GM19043 (cell line): ENCODE results near the gene RPL22L1.
"Not testable (repeated sequence)": the region's sequence is repeated elsewhere in the genome, so short reads cannot be mapped to it uniquely, and the experiment has no call there.

Experiments
- ATAC-seq: cut with Tn5 transposase; IDR thresholded peaks from one replicate; pipeline ENCODE4 v1.9.1; 2021; ENCODE audit warnings: low read depth; ENCODE audit not compliant: unreplicated experiment

The RPL22L1 gene

DNA sequence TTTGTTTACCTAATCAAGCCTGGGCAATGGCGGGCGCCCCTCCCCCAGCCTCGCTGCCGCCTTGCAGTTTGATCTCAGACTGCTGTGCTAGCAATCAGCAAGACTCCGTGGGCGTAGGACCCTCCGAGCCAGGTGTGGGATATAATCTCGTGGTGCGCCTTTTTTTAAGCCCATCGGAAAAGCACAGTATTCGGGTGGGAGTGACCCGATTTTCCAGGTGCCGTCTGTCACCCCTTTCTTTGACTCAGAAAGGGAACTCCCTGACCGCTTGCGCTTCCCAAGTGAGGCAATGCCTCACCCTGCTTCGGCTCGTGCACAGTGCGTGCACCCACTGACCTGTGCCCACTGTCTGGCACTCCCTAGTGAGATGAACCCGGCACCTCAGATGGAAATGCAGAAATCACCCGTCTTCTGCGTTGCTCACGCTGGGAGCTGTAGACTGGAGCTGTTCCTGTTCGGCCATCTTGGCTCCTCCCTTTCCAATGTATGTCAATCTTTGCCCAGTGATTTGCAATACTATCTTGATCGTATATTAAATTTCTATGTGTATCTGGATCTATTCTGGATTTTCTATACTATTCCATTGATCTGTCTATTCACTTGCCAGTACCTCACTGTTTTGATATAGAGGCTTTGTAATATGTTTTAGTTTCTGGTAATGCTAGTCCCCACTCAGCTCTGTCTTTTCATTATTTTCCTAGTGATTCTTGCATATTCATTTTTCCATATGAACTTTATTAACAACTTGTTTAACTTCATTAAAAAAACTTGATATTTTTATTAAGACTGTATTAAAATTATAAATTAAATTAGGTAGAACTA, 14.3 kb upstream of the RPL22L1 start:
- not testable (repeated sequence) for ATAC-seq

DNA sequence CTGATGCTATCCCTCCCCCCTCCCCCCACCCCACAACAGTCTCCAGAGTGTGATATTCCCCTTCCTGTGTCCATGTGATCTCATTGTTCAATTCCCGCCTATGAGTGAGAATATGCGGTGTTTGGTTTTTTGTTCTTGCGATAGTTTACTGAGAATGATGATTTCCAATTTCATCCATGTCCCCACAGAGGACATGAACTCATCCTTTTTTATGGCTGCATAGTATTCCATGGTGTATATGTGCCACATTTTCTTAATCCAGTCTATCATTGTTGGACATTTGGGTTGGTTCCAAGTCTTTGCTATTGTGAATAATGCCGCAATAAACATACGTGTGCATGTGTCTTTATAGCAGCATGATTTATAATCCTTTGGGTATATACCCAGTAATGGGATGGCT, 8.7 kb upstream of the RPL22L1 start:
- not testable (repeated sequence) for ATAC-seq

DNA sequence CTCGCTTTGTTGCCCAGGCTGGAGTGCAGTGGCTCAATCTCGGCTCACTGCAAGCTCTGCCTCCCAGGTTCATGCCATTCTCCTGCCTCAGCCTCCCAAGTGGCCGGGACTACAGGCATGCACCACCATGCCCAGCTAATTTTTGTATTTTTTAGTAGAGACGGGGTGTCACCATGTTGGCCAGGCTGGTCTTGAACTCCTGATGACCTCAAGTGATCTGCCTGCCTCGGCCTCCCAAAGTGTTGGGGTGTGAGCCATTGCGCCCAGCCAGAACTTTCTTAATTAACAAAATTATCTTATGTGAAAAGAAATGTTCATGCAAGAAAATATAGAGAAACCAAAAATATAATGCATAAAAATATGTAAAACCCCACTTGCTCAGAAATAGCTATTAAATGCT, 7.3 kb upstream of the RPL22L1 start:
- ATAC-seq, result not testable (repeated sequence)

DNA sequence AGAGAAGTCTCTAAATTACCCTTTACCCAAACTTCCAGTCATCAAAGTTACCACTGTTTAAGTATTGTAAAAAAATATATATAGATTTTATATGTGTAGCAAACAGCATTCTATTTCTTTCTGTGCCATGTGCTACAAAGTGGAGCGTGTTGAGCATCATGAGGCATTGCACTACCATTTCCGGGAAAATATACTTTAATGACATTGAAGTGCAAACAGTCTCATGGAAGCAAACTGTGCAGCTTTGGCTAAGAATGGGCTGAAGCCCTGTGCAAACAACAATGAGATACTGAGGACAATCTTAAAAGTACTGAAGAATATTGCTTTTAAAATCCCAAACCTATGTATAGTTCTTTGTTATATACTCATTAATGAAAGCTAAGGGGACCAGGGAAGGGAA, 6.5 kb upstream of the RPL22L1 start:
- ATAC-seq, result no peak

DNA sequence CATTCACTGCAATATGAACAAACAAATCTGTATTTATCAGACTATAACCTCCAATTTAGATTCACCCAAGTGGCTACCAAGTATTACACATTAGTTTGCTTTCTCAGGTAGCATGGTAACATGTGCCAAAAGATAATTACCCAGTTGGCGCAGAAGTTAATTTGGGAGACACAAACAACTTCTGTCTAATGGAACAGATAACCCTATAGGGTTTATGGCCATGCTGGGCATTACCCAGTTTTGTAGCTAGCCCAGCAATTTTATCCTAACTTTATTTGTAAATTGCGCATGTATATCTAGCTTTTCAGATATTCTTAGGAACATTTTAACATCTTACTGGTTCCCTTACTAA, 780 bp downstream of the RPL22L1 start:
- no peak for ATAC-seq

DNA sequence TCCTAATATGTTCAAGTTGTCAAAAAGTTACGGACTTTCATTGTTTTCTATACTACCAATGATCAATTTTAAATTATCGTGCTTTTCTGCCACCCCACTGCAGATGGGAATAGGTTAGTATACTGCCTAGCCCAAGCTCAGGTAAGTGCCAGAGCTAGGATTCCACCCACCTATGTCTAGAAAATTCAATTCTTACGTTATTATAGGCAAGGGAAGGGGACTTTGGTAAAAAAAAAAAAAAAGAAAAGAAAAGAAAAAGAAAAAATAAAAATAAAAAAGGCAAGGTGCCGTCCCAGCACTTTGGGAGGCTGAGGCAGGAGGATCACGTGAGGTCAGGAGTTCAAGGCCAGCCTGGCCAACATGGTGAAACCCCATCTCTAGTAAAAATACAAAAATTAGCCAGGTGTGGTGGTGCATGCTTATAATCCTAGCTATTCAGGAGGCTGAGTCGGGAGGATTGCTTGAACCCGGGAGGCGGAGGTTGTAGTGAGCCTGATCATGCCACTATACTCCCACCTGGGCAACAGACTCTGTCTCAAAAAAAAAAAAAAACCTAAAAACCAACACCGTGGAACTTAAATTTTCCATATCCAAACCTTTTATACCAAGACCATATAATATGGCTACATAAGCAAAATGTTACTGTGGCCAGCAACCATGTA, 1.3 kb downstream of the RPL22L1 start:
- ATAC-seq, result no peak

DNA sequence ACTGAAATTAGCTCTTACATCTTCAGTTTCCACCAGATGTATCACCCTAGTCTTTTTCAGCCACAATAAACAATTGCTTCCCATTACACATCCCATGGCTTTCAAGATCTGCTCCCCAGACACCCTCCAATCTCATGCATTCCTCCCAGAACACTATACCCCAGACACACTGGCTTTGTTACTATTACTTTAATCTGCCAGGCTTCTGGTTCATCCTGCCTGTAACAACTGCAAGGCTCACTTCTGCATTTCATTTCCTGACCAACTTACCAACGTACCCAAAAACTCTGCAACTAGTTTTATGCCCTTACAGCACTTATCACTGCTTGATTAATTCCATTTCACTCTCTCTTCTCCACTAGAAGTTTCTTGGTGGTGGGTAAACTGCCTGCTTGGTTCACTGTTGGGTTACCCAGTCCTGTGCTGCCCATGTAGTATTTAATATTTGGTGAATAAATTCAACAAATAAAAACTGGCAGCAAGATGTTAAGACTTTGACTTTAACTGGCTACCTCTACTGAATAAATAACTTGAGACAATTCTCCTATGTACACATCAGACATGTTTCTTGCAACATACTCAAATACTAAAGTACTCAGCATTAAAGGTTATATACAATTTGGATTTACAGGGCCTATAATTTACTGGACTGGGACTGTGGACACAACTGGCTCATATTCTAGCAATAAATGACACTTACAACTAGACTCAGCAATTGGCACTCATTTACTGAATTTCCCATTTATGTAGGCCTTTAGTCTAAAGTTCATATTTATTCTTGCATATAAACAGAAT, 2.7 kb downstream of the RPL22L1 start:
- peak; percentile 20 for ATAC-seq

DNA sequence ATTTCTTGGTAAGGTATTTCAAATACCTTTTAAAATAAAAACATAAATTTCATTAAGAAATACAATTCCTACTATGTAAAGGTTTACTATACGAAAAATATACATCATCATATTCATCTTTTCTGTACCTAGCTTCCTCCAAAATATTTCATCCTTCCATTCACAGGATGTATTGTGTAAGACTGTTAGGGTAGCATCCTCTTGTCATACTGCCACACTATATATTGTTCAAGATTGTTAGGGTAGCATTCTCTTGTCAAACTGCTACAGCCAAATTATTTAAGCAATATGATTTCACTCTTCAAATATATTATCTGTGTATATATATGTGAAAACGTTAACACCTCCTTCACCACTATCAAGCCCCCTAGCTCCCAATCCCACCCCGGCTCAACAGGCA, 3.5 kb downstream of the RPL22L1 start:
- ATAC-seq, result no peak

DNA sequence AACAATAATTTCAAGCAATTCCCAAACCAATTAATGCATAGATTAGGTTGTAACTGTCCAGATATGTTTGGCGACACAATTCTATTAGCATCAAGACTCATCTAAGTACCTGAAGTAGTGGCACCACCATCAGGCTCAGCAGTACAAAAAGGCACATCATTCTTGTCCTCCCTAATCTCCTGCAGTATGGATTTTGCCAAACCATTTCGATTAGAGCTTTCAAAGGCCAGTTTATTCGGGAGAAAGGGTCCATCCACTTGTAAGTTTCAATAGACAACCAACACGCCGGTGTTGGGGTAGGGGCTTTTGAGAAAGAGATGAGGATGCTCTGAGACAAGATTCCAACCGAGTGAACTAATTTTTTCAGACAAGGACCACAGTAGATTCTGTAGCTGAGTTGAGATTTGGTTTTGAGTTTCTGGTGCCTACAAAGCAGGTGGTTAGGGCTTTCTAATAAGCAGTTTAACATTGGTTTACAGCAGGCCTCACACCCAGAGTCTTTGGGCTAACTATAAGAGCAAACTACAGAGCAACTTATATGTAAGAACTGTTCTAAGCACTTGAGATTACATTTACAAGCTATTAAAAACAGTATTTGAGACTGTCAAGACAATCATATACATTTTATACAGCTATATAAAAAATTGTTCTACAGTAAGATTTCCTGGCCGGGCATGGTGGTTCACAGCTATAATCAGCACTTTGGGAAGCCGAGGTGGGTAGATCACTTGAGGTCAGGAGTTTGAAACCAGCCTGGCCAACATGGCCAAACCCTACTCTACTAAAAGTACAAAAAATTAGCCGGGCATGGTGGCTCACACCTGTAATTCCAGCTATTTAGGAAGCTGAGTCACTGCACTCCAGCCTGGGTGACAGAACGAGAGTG, 4.5 kb downstream of the RPL22L1 start:
- no peak for ATAC-seq

DNA sequence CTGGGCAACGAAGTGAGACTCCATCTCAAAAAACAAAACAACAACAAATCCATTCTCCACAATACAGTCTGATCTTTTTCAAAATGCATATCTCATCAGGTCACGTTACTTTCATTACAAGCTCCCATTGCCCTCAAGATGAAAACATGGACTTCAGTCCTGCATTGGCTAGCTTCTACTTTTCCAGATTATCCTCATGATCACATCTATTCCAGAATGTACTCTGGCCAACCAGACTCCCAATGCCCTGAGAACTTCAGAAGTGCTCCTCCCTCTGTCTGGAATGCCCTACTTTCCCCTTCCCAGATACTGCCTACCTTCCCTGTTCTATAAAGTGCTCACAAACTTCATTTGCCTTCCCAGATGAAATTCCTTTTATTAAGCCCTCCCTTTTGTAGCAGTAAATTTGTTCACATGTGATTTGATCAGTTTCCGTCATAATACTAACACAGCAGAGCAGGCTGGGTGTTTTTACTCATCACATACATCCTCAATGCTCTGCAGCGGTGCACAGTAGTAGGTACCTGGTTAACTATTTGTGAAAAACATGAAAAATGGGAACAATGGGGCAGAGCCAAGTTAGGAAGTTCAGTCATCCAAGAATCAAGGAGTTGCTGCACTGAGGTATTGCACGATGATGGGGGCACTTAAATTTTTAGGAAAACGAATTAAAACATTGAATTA, 5.3 kb downstream of the RPL22L1 start:
- no peak for ATAC-seq

DNA sequence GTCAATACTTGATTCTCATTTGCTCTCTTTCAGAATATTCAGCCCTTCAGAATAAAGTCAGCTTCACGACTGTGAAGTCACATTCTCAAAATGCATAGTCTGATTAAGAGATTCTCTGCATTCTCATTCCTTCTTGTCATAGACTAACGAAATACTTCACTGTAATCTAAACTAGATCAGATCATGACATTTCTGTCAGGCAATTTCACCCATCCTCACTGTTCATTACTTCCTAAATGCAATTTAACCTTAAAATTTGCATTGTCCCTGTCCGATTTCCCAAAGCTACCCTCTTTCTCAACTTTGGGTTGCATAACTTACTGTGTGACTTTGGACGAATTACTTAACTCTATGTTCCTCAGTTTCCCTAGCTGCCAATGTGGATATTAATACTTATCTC, 6.2 kb downstream of the RPL22L1 start:
- no peak for ATAC-seq

DNA sequence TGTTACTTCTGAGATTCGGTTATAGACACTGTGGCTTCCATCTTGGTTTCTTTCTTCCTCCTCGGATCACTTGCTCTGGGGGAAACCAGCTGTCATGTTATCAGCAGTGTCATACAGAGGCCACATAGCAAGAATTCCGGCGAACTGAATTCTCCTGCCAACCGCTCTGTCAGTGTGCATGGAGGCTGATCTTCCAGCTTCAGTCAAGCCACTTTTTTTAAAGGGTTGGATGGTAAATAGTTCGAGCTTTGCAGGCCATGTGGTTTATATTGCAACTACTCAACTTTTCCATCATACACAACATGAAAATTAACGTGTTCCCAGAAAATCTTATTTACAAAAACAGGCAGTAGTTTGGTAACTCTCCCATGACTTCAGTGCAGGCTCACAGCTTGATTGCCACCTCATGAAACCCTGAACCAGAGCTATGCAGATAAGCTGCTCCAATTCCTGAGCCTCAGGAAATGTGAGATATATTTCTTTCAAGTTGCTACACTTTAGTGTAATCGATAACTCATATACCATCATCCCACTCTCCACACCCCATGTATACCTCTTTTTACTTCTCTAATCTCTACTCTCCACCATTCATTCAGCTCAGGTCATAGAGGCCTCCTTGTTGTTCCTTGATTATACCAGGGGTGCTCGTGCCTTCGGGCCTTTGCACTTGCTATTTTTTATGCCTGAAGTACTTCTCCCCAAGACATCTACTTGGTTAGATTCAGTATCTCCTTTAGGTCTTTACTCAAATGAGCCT, 7.2 kb downstream of the RPL22L1 start:
- no peak for ATAC-seq

DNA sequence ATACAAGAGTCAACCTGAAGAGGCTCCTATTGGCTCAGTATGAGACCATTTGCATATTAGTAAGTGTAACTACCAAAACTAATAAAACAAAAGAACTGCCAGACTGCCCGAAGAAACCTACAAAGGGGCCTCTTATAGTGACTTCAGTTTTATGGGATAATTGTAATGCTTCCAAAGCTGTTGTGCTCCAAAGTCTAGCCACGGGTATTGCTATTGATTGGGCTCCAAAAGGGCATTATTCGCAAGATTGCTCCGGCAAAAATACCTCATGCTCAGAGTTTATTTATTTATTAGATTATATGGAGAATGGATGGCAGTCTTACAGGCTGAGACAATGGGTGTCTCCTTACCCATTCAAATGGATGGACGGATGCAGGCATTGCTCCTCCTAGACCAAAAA, 11.4 kb downstream of the RPL22L1 start:
- no peak for ATAC-seq

DNA sequence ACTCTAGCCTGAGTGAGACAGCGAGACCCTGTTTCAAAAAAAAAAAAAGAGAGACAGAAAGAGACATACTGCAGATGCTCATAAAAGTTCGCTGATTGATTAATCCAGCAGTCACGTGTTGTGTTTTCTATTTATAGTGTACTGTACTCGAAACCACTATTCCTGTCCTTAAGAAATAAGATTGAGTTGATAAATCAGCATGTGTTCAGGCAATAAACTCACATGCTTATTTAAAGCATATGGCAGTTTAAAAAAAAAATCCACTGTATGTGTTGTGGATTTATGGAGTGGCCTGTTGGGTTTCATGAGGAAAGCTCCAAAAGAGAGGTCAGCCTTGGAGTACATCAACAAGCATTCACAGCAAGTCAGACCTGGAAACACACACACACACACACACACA, 17.7 kb downstream of the RPL22L1 start:
- ATAC-seq, result no peak

DNA sequence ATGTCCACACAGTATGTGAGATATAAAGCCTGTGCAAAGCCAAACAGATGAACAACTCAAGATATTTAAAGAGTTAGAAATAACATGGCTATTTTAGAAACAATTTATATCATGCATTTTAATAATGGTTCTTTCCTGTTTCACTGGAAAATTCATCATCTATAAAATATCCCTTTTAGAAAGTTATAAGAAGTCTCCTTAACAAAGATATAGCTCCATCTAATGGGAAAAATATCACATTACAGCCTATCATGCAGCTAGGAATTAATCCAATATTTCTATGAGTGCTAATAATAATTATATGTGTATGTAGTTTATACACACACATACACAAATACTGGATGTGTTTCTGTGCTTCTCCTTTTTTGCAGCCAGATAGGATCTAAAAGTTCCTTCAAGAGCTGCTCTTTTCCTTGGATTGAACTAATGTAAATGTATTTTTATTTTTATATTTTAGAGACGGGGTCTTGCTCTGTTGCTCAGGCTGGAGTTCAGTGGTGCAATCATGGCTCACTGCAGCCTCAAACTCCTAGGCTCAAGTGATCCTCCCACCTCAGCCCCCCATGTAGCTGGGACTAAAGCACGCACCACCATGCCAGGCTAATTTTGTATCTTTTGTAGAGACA, 21.6 kb downstream of the RPL22L1 start:
- ATAC-seq, result no peak

DNA sequence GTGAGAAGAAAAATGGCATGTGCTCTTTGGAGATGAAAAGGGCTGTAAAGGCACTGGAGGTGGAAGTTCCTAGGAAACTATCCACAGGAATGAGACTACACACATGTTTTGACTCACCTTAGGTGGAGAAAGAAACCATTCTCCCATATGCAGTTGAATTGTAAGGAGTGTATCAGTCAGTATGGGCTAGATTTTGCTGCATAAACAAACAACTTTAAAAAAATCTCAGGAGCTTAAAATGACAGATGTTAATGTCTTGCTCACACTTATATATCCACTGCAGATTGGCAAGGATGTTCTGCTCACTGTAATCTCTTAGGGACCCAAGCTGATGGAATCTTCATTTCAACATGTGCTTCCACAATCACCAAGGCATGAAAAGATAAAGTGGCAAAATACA, 25.6 kb downstream of the RPL22L1 start:
- no peak for ATAC-seq

DNA sequence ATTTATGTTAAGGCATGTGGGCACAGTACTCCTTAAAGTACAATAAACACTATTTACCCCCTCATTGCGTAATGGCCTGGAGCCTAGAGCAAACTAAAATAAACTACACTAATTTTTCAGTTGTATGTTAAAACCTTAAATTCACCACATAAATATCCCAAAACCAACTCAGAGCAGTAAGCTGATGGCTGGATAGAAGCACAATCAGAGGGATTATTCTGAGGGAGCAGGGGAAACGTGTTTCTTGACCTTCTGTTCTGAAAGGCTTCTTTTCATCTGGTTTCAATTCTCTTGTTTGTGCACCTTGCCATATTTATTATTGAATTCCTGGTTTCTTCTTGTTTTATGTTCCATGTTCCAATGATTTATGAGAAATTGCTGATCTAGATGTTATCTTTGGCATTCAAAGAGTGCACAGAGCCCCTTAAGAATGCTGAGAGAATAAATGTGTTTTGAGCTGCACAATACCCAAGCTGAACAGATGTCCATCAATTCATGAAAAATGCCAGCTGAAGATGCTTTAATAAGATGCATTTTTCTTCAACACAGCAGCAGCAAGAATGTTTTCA, 29.6 kb downstream of the RPL22L1 start:
- no peak for ATAC-seq

DNA sequence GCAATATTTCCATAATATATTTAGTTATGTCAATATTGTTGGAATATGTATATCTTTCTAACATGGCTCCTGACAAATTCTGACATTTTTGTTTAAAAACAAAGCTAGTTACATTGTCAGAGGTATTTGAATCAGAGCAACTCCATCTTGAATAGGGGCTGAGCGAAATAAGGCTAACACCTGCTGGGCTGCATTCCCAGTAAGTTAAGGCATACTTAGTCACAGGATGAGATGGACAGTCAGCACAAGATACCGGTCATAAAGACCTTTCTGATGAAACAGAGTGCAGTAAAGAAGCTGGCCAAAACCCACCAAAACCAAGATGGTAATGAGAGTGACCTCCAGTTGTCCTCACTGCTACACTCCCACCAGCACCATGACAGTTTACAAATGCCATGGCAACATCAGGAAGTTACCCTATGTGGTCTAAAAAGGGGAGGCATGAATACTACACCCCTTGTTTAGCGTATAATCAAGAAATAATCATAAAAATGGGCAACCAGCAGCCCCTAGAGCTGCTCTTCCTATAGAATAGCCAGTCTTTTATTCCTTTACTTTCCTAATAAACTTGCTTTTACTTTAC, 30.4 kb downstream of the RPL22L1 start:
- ATAC-seq, result no peak
